Measurements from ENCODE around the gene GNG4.

Gene GNG4

GRCh38 chr1:235675152-235675890, 25.7 kb upstream of the GNG4 start:
- Histone ChIP-seq H3K18ac (ENCODE audit: low read length) (no peak overlapping the region), H3K4me1 (ENCODE audit: control insufficient read depth in 1 of 2, insufficient read depth in 2 of 2, low read length in 2 of 2) (peaks cover 3 to 4% of the 10 kb centered on the region in 2 experiments), H2AK5ac (ENCODE audit: low read length) (no peak overlapping the region), H4K12ac (ENCODE audit: low read depth, low read length) (no peak overlapping the region), H3K9ac (ENCODE audit: low read length) (no peak overlapping the region), H3K4me2 (ENCODE audit: low read length) (no peak overlapping the region), H3K9me3 (ENCODE audit: insufficient read depth, low read depth, low read length) (peaks cover 8% of the 10 kb centered on the region), H3K27me3 (ENCODE audit: insufficient read depth, low read length) (no peaks in the 10 kb centered on the region), H2BK120ac (ENCODE audit: insufficient read depth, low read length, poor library complexity) (peak overlapping the region; percentile 11), H3K79me2 (ENCODE audit: control insufficient read depth, insufficient read depth, low read length, poor library complexity) (no peaks in the 10 kb centered on the region), H3K4ac (ENCODE audit: low read depth, low read length) (no peak overlapping the region), H2BK12ac (ENCODE audit: low read length) (peak overlapping the region; percentile 2), H4K91ac (ENCODE audit: low read depth, low read length) (peak overlapping the region; percentile 28), H2AFZ (ENCODE audit: insufficient read depth, low read length, poor library complexity) (no peak overlapping the region), H3K23ac (ENCODE audit: low read length) (no peak overlapping the region), H3K27ac (ENCODE audit: low read depth, low read length) (no peak overlapping the region), H4K8ac (ENCODE audit: low read depth, low read length) (no peak overlapping the region), H3K36me3 (ENCODE audit: control insufficient read depth in 1 of 2, insufficient read depth in 2 of 2, low read length in 2 of 2) (peaks cover 4 to 8% of the 10 kb centered on the region in 2 experiments), H3K14ac (ENCODE audit: low read length) (no peak overlapping the region), H3K79me1 (ENCODE audit: low read length) (peaks cover 7% of the 10 kb centered on the region), H3K4me3 (ENCODE audit: low read depth, low read length) (no peak overlapping the region), H2BK5ac (ENCODE audit: low read depth, low read length, poor library complexity) (peak overlapping the region; percentile 4)
- DNase-seq: peak in 1 of 2 donors; percentile 10
- no CpG with 5 or more reads among the region's 10 CpGs for WGBS (ENCODE audit: extremely low coverage, insufficient coverage, insufficient read length)

DNA sequence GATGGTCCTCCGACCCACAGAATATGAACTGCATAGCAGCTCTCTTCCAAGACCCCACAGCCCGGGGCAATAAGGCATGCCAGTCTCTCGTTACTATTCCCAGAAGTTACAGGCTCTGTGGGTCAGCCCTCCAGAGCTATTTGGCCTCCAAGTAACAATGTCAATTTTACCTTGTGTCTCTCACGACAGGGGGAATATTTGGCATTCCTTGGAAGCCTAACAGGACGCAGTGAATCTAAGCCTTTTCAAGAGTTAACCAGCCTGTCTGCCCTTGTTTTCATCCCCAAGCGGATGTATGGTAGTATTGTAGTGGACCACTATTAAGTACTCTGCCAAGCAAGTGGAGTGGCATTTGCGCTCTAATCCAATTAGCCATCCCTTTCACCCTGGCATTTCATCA, 24.4 kb upstream of the GNG4 start:
- Histone ChIP-seq H3K14ac (ENCODE audit: low read length) (no peak overlapping the region), H3K9ac (ENCODE audit: low read length) (no peak overlapping the region), H2AFZ (ENCODE audit: insufficient read depth, low read length, poor library complexity) (no peak overlapping the region), H2AK5ac (ENCODE audit: low read length) (no peak overlapping the region), H4K12ac (ENCODE audit: low read depth, low read length) (no peak overlapping the region), H3K27me3 (ENCODE audit: insufficient read depth, low read length) (no peaks in the 10 kb centered on the region), H3K9me3 (ENCODE audit: insufficient read depth, low read depth, low read length) (peaks cover 11% of the 10 kb centered on the region), H2BK5ac (ENCODE audit: low read depth, low read length, poor library complexity) (no peak overlapping the region), H3K36me3 (ENCODE audit: control insufficient read depth in 1 of 2, insufficient read depth in 2 of 2, low read length in 2 of 2) (peaks cover 3 to 9% of the 10 kb centered on the region in 2 experiments), H3K23ac (ENCODE audit: low read length) (no peak overlapping the region), H4K8ac (ENCODE audit: low read depth, low read length) (no peak overlapping the region), H3K27ac (ENCODE audit: low read depth, low read length) (peak overlapping the region; percentile 20), H3K79me2 (ENCODE audit: control insufficient read depth, insufficient read depth, low read length, poor library complexity) (no peaks in the 10 kb centered on the region), H3K4me2 (ENCODE audit: low read length) (no peak overlapping the region), H3K4me3 (ENCODE audit: low read depth, low read length) (no peak overlapping the region), H4K91ac (ENCODE audit: low read depth, low read length) (no peak overlapping the region), H3K79me1 (ENCODE audit: low read length) (peaks cover 7% of the 10 kb centered on the region), H2BK120ac (ENCODE audit: insufficient read depth, low read length, poor library complexity) (no peak overlapping the region), H3K4me1 (ENCODE audit: control insufficient read depth in 1 of 2, insufficient read depth in 2 of 2, low read length in 2 of 2) (peaks cover 0 to 1% of the 10 kb centered on the region in 2 experiments), H3K4ac (ENCODE audit: low read depth, low read length) (no peak overlapping the region), H3K18ac (ENCODE audit: low read length) (no peak overlapping the region), H2BK12ac (ENCODE audit: low read length) (no peak overlapping the region)
- WGBS (ENCODE audit: extremely low coverage, insufficient coverage, insufficient read length): no CpG with 5 or more reads among the region's 7 CpGs
- peak in 1 of 2 donors; percentile 52 for DNase-seq

GRCh38 chr1:235671992-235672391, 22.4 kb upstream of the GNG4 start:
- H4K91ac ChIP-seq (ENCODE audit: low read depth, low read length): no peak overlapping the region
- H3K14ac ChIP-seq (ENCODE audit: low read length): no peak overlapping the region
- H2AK5ac ChIP-seq (ENCODE audit: low read length): no peak overlapping the region
- no peaks in the 10 kb centered on the region for H3K79me2 ChIP-seq (ENCODE audit: control insufficient read depth, insufficient read depth, low read length, poor library complexity)
- H4K8ac ChIP-seq (ENCODE audit: low read depth, low read length): no peak overlapping the region
- no peak overlapping the region for H3K23ac ChIP-seq (ENCODE audit: low read length)
- no peak overlapping the region for H4K12ac ChIP-seq (ENCODE audit: low read depth, low read length)
- H2BK12ac ChIP-seq (ENCODE audit: low read length): no peak overlapping the region
- H3K18ac ChIP-seq (ENCODE audit: low read length): no peak overlapping the region
- H3K4ac ChIP-seq (ENCODE audit: low read depth, low read length): no peak overlapping the region
- peaks cover 3 to 9% of the 10 kb centered on the region in 2 experiments for H3K36me3 ChIP-seq (ENCODE audit: control insufficient read depth in 1 of 2, insufficient read depth in 2 of 2, low read length in 2 of 2)
- no peak overlapping the region for H2BK120ac ChIP-seq (ENCODE audit: insufficient read depth, low read length, poor library complexity)
- H3K79me1 ChIP-seq (ENCODE audit: low read length): peaks cover 7% of the 10 kb centered on the region
- peaks cover 11% of the 10 kb centered on the region for H3K9me3 ChIP-seq (ENCODE audit: insufficient read depth, low read depth, low read length)
- no peak overlapping the region for H3K4me2 ChIP-seq (ENCODE audit: low read length)
- no peak overlapping the region for H3K4me3 ChIP-seq (ENCODE audit: low read depth, low read length)
- H3K27me3 ChIP-seq (ENCODE audit: insufficient read depth, low read length): no peaks in the 10 kb centered on the region
- peaks cover 0 to 1% of the 10 kb centered on the region in 2 experiments for H3K4me1 ChIP-seq (ENCODE audit: control insufficient read depth in 1 of 2, insufficient read depth in 2 of 2, low read length in 2 of 2)
- no peak overlapping the region for H3K9ac ChIP-seq (ENCODE audit: low read length)
- no CpG with 5 or more reads among the region's 1 CpG for WGBS (ENCODE audit: extremely low coverage, insufficient coverage, insufficient read length)
- no peak overlapping the region for H2BK5ac ChIP-seq (ENCODE audit: low read depth, low read length, poor library complexity)
- DNase-seq: peak in 1 of 2 donors; percentile 40
- H3K27ac ChIP-seq (ENCODE audit: low read depth, low read length): no peak overlapping the region
- H2AFZ ChIP-seq (ENCODE audit: insufficient read depth, low read length, poor library complexity): no peak overlapping the region

GRCh38 chr1:235670157-235670776, 20.7 kb upstream of the GNG4 start:
- DNase-seq: no peak
- Histone ChIP-seq H3K4ac (ENCODE audit: low read depth, low read length) (no peak overlapping the region), H4K91ac (ENCODE audit: low read depth, low read length) (no peak overlapping the region), H2AFZ (ENCODE audit: insufficient read depth, low read length, poor library complexity) (no peak overlapping the region), H3K4me3 (ENCODE audit: low read depth, low read length) (no peak overlapping the region), H2AK5ac (ENCODE audit: low read length) (no peak overlapping the region), H2BK12ac (ENCODE audit: low read length) (no peak overlapping the region), H4K8ac (ENCODE audit: low read depth, low read length) (no peak overlapping the region), H3K14ac (ENCODE audit: low read length) (no peak overlapping the region), H3K27ac (ENCODE audit: low read depth, low read length) (no peak overlapping the region), H3K9ac (ENCODE audit: low read length) (no peak overlapping the region), H3K4me2 (ENCODE audit: low read length) (no peak overlapping the region), H2BK120ac (ENCODE audit: insufficient read depth, low read length, poor library complexity) (no peak overlapping the region), H3K18ac (ENCODE audit: low read length) (no peak overlapping the region), H3K23ac (ENCODE audit: low read length) (no peak overlapping the region), H4K12ac (ENCODE audit: low read depth, low read length) (no peak overlapping the region), H2BK5ac (ENCODE audit: low read depth, low read length, poor library complexity) (no peak overlapping the region), H3K27me3 (ENCODE audit: insufficient read depth, low read length) (no peaks in the 10 kb centered on the region), H3K9me3 (ENCODE audit: insufficient read depth, low read depth, low read length) (peaks cover 7% of the 10 kb centered on the region), H3K36me3 (ENCODE audit: control insufficient read depth in 1 of 2, insufficient read depth in 2 of 2, low read length in 2 of 2) (peaks cover under 1 to 2% of the 10 kb centered on the region in 2 experiments), H3K4me1 (ENCODE audit: control insufficient read depth in 1 of 2, insufficient read depth in 2 of 2, low read length in 2 of 2) (peaks cover 0 to 1% of the 10 kb centered on the region in 2 experiments), H3K79me2 (ENCODE audit: control insufficient read depth, insufficient read depth, low read length, poor library complexity) (no peaks in the 10 kb centered on the region), H3K79me1 (ENCODE audit: low read length) (peaks cover 7% of the 10 kb centered on the region)
- no CpG with 5 or more reads among the region's 8 CpGs for whole genome bisulfite sequencing (ENCODE audit: extremely low coverage, insufficient coverage, insufficient read length)
